ENCODE data around the gene TSC22D2.

DNA sequence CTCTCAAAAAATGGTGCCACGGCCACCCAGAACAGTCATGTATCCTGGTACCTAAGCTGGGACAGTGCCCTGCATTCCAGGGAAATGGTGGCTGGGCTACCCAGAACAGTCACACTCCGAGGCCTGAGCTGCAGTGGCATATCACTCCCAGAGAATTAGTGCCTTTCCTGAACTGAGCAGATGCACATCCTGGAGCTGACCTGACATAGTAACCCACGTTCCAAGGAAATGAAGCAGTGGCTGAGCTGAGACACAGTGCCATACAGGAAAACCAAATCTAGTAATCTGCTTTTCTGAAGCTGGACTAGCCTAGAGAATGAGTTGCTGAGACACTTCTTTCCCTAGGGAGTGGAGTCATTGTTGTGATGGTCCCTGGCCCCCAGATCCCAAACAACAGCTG, 96.4 kb downstream of the TSC22D2 start:
- TF ChIP-seq REST (IDR thresholded peaks at IDR 0.05; ENCODE audit: low read depth) (no peak), CTCF (IDR thresholded peaks at IDR 0.05 in 2 of 3, conservative IDR thresholded peaks at IDR 0.05 in 1 of 3; ENCODE audit: borderline replicate concordance in 1 of 3, insufficient read depth in 1 of 3, low read depth in 2 of 3, low read length in 2 of 3) (no peak), POLR2AphosphoS5 (IDR thresholded peaks at IDR 0.05; ENCODE audit: low read depth, low read length) (no peak), ZNF274 (IDR thresholded peaks at IDR 0.05; ENCODE audit: low read depth, low read length) (no peak), POLR2A (IDR thresholded peaks at IDR 0.05; ENCODE audit: borderline replicate concordance, extremely low read depth, insufficient read depth, insufficient read length) (no peak), TCF7L2 (IDR thresholded peaks at IDR 0.05; ENCODE audit: borderline replicate concordance, extremely low read depth, insufficient read depth, insufficient read length) (no peak), SRF (IDR thresholded peaks at IDR 0.05; ENCODE audit: low read depth) (no peak), EZH2 (IDR thresholded peaks at IDR 0.05) (no peak), EGR1 (IDR thresholded peaks at IDR 0.05; ENCODE audit: low read depth) (no peak)
- TF ChIP-seq, protein P1, sequence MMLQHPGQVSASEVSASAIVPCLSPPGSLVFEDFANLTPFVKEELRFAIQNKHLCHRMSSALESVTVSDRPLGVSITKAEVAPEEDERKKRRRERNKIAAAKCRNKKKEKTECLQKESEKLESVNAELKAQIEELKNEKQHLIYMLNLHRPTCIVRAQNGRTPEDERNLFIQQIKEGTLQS (IDR thresholded peaks at IDR 0.05) = no peak

Measured in HCT116 (cell line).